ES-I3 (cell line): ENCODE data around the gene KLHL10.

ENCODE experiments used
- H3K36me3 ChIP-seq: 2 replicates; pipeline ENCODE4 v1.6.1; 2013; ENCODE audit warnings: mild to moderate bottlenecking, low read length, control low read depth, moderate library complexity; ENCODE audit not compliant: insufficient read depth
- H3K4me1 ChIP-seq: 2 replicates; pipeline ENCODE4 v1.6.1; 2013; ENCODE audit warnings: mild to moderate bottlenecking, control low read depth, low read length; ENCODE audit not compliant: insufficient read depth
- H3K9ac ChIP-seq: 2 replicates; pipeline ENCODE4 v1.6.1; 2013; ENCODE audit warnings: low read depth, mild to moderate bottlenecking, low read length, moderate library complexity
- H3K9me3 ChIP-seq: 2 replicates; pipeline ENCODE4 v1.6.1; 2013; ENCODE audit warnings: mild to moderate bottlenecking, low read length, moderate library complexity; ENCODE audit not compliant: control insufficient read depth, insufficient read depth

The KLHL10 gene

GRCh38 chr17:41806685-41807445, 30.8 kb upstream of the KLHL10 start:
- H3K4me1 ChIP-seq = no peaks in the 10 kb centered on the region

GRCh38 chr17:41810659-41811548, 26.7 kb upstream of the KLHL10 start:
- no peaks in the 10 kb centered on the region for H3K36me3 ChIP-seq
- peak overlapping the region; percentile 70 for H3K9ac ChIP-seq
- H3K4me1 ChIP-seq = no peaks in the 10 kb centered on the region; the same call in 1 of the 2 replicates
- H3K9me3 ChIP-seq = peaks cover 3% of the 10 kb centered on the region; the same call in 1 of the 2 replicates

More at GRCh38 chr17:41806685-41807445, 30.8 kb upstream of the KLHL10 start:
- Histone ChIP-seq H3K9me3 (peaks cover 3% of the 10 kb centered on the region; the same call in 1 of the 2 replicates), H3K9ac (no peak overlapping the region), H3K36me3 (no peaks in the 10 kb centered on the region)

GRCh38 chr17:41811549-41812380, 25.9 kb upstream of the KLHL10 start, which contains the start of gene P3H4:
P3H4 (minus strand) TSS chr17:41811949; CDS start chr17:41811915, 34 bp downstream.
- peaks cover 3% of the 10 kb centered on the region; the same call in 1 of the 2 replicates for H3K9me3 ChIP-seq

GRCh38 chr17:41812381-41813151, 25.1 kb upstream of the KLHL10 start, which contains the start of gene FKBP10:
FKBP10 (plus strand) TSS chr17:41813004; CDS start chr17:41813035, 31 bp downstream.
- peak within 1 kb of the TSS; percentile 70 for H3K9ac ChIP-seq
- H3K36me3 ChIP-seq = no peaks in the 10 kb centered on the region
- peaks cover 3% of the 10 kb centered on the region; the same call in 1 of the 2 replicates for H3K9me3 ChIP-seq
- H3K4me1 ChIP-seq = no peaks in the 10 kb centered on the region; the same call in 1 of the 2 replicates

More at GRCh38 chr17:41811549-41812380, 25.9 kb upstream of the KLHL10 start, which contains the start of gene P3H4:
- no peaks in the 10 kb centered on the region for H3K36me3 ChIP-seq
- no peaks in the 10 kb centered on the region; the same call in 1 of the 2 replicates for H3K4me1 ChIP-seq
- H3K9ac ChIP-seq = peak within 1 kb of the TSS; percentile 70

GRCh38 chr17:41813152-41813680, 24.4 kb upstream of the KLHL10 start:
- Histone ChIP-seq H3K9me3 (peaks cover 3% of the 10 kb centered on the region; the same call in 1 of the 2 replicates), H3K36me3 (no peaks in the 10 kb centered on the region), H3K4me1 (no peaks in the 10 kb centered on the region; the same call in 1 of the 2 replicates), H3K9ac (peak overlapping the region; percentile 70)

DNA sequence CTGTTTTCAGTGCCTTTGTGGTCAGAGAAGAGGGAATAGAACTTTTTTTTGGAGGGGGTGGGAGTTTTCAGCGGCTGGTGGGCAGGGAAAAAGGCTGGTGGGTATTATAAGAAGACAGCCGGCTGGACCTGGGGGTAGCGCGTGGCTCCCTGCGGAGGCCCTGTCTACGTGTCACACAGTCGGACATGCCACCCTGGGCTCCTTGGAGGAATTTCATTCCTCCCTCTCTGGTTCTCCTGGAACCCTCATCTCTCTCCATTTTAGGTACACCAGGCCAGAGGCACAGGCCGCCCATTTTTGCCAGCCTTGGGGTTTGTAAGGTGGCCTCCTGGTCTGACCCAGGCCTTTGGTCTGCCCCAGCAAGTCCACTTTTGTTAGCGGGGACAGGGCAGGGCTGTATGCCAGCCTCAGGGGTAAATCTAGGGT, 23.9 kb upstream of the KLHL10 start:
- Histone ChIP-seq H3K4me1 (no peaks in the 10 kb centered on the region; the same call in 1 of the 2 replicates), H3K9ac (peak overlapping the region; percentile 70), H3K36me3 (no peaks in the 10 kb centered on the region), H3K9me3 (peaks cover 3% of the 10 kb centered on the region; the same call in 1 of the 2 replicates)

DNA sequence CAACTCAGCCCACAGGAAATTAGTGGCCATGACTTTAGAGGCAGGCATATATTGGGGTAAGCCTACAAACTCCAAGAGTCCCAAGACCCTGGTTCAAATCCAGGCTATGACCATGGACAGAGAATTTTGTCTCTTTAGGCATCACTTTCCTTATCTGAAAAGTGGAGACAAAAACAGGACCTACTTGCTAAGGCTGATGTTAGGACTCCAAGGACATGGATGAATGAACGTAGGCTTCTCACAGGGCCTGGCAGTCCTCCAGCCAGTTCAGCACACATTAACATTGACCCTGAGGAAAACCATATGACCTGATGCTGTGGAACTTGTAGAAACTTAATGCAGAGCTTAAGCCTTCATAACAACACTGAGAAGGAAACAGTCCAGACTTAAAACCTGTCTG, 23.4 kb upstream of the KLHL10 start:
- H3K4me1 ChIP-seq = peaks cover 3% of the 10 kb centered on the region; the same call in 1 of the 2 replicates
- H3K9me3 ChIP-seq = peaks cover 3% of the 10 kb centered on the region; the same call in 1 of the 2 replicates
- 0 out of 2 replicates have a peak overlapping the region, but pooled peaks have one; percentile 70 for H3K9ac ChIP-seq
- H3K36me3 ChIP-seq = no peaks in the 10 kb centered on the region

GRCh38 chr17:41816637-41817320, 20.8 kb upstream of the KLHL10 start:
- no peaks in the 10 kb centered on the region for H3K36me3 ChIP-seq
- peaks cover 9% of the 10 kb centered on the region for H3K4me1 ChIP-seq
- H3K9me3 ChIP-seq = no peaks in the 10 kb centered on the region
- no peak overlapping the region for H3K9ac ChIP-seq

GRCh38 chr17:41818024-41818423, 19.6 kb upstream of the KLHL10 start:
- Histone ChIP-seq H3K36me3 (no peaks in the 10 kb centered on the region), H3K9ac (no peak overlapping the region), H3K4me1 (peaks cover 9% of the 10 kb centered on the region), H3K9me3 (no peaks in the 10 kb centered on the region)

GRCh38 chr17:41821776-41822175, 15.8 kb upstream of the KLHL10 start:
- peaks cover 9% of the 10 kb centered on the region for H3K4me1 ChIP-seq
- H3K36me3 ChIP-seq = no peaks in the 10 kb centered on the region
- H3K9ac ChIP-seq = no peak overlapping the region
- H3K9me3 ChIP-seq = no peaks in the 10 kb centered on the region

DNA sequence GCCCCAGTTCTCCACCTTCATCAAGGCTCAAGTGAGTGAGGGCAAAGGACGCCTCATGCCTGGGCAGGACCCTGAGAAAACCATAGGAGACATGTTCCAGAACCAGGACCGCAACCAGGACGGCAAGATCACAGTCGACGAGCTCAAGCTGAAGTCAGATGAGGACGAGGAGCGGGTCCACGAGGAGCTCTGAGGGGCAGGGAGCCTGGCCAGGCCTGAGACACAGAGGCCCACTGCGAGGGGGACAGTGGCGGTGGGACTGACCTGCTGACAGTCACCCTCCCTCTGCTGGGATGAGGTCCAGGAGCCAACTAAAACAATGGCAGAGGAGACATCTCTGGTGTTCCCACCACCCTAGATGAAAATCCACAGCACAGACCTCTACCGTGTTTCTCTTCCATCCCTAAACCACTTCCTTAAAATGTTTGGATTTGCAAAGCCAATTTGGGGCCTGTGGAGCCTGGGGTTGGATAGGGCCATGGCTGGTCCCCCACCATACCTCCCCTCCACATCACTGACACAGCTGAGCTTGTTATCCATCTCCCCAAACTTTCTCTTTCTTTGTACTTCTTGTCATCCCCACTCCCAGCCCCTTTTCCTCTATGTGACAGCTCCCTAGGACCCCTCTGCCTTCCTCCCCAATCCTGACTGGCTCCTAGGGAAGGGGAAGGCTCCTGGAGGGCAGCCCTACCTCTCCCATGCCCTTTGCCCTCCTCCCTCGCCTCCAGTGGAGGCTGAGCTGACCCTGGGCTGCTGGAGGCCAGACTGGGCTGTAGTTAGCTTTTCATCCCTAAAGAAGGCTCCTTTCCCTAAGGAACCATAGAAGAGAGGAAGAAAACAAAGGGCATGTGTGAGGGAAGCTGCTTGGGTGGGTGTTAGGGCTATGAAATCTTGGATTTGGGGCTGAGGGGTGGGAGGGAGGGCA, 15.1 kb upstream of the KLHL10 start:
- no peaks in the 10 kb centered on the region for H3K9me3 ChIP-seq
- H3K9ac ChIP-seq = no peak overlapping the region
- peaks cover 9% of the 10 kb centered on the region for H3K4me1 ChIP-seq
- 0 out of 2 replicates have a peak, but pooled peaks cover 3% of the 10 kb centered on the region for H3K36me3 ChIP-seq
